Loucy (cell line): ENCODE results near the gene AGO3.

Experiments used
- EZH2phosphoT487 ChIP-seq: fragments of 200-600 bp; IDR thresholded peaks from 2 replicates; pipeline ENCODE4 v1.6.1; 2018; ENCODE audit warnings: antibody characterized with exemption, mild to moderate bottlenecking, moderate library complexity, borderline replicate concordance
- TF ChIP-seq, protein P1 (sequence below): fragments of 200-600 bp; sonication (generic); conservative IDR thresholded peaks from 2 replicates; pipeline ENCODE4 v1.5.1; 2014; ENCODE audit warnings: mild to moderate bottlenecking, antibody characterized with exemption, low read length

DNA sequence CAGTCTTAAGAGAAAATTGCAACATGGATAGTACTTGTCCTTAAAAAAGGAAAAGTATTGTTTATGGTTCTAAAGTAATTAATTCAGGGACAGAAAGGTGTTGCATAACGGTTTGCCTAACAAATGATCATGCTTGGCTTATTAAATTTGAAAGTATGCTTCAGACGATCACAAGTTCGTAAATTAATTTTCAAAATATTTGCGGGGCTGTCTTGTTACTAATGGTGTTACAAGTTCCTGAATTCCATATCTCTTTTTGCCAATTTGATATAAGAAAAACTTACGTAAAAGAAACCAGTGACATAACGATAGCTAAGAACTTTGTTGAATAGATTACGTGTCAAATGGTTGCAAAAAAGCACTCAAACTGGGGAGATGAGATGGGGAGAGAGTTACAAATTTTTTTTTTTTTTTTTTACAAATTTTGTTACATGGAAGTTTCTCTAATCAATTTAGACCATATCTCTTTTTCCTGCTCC is 1.3 kb downstream of the AGO3 start:
- TF ChIP-seq, protein P1, sequence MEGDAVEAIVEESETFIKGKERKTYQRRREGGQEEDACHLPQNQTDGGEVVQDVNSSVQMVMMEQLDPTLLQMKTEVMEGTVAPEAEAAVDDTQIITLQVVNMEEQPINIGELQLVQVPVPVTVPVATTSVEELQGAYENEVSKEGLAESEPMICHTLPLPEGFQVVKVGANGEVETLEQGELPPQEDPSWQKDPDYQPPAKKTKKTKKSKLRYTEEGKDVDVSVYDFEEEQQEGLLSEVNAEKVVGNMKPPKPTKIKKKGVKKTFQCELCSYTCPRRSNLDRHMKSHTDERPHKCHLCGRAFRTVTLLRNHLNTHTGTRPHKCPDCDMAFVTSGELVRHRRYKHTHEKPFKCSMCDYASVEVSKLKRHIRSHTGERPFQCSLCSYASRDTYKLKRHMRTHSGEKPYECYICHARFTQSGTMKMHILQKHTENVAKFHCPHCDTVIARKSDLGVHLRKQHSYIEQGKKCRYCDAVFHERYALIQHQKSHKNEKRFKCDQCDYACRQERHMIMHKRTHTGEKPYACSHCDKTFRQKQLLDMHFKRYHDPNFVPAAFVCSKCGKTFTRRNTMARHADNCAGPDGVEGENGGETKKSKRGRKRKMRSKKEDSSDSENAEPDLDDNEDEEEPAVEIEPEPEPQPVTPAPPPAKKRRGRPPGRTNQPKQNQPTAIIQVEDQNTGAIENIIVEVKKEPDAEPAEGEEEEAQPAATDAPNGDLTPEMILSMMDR = no peak
- TF ChIP-seq EZH2phosphoT487 = no peak
